DND-41 (cell line): ENCODE results near the gene PER1.

Experiments
- ATAC-seq: fragments of 200-7000 bp; cut with Tn5 transposase; 3 replicates; pipeline ENCODE4 v1.9.1; 2021; ENCODE audit warnings: low read depth; ENCODE audit not compliant: insufficient read depth
- DNase-seq: peaks from one replicate; pipeline ENCODE4 v3.0.0-alpha.2; 2020
- H2AFZ ChIP-seq: 2 replicates; pipeline ENCODE4 v1.6.0; 2012; ENCODE audit warnings: low read depth, low read length
- H3K27ac ChIP-seq: 2 replicates; pipeline ENCODE4 v1.5.1; 2012; ENCODE audit warnings: low read length, inconsistent platforms
- H3K27me3 ChIP-seq: fragments of 200-600 bp; sonication (generic); 2 replicates; pipeline ENCODE4 v1.6.0; 2012; ENCODE audit warnings: low read length, mild to moderate bottlenecking, inconsistent platforms; ENCODE audit not compliant: insufficient read depth, poor library complexity
- H3K36me3 ChIP-seq: 2 replicates; pipeline ENCODE4 v1.5.1; 2012; ENCODE audit warnings: low read length, inconsistent platforms; ENCODE audit not compliant: insufficient read depth
- H3K4me1 ChIP-seq: 2 replicates; pipeline ENCODE4 v1.5.1; 2012; ENCODE audit warnings: mild to moderate bottlenecking, low read length; ENCODE audit not compliant: insufficient read depth
- H3K4me2 ChIP-seq: 2 replicates; pipeline ENCODE4 v1.6.0; 2012; ENCODE audit warnings: mild to moderate bottlenecking, moderate library complexity, low read length, inconsistent platforms; ENCODE audit not compliant: insufficient read depth
- H3K4me3 ChIP-seq, 2 experiments: fragments of 200-600 bp in 1 of 2; shearing (Covaris generic) in 1 of 2; 2 replicates each; pipeline ENCODE4 v1.5.1; 2012 to 2016; ENCODE audit warnings: inconsistent platforms in 2 of 2, low read length in 2 of 2, mild to moderate bottlenecking in 2 of 2, low read depth in 1 of 2, moderate library complexity in 1 of 2
- H3K79me2 ChIP-seq: 2 replicates; pipeline ENCODE4 v1.6.0; 2012; ENCODE audit warnings: low read length, inconsistent platforms; ENCODE audit not compliant: insufficient read depth
- H3K9ac ChIP-seq: 2 replicates; pipeline ENCODE4 v1.6.0; 2012; ENCODE audit warnings: low read depth, mild to moderate bottlenecking, inconsistent platforms, low read length, moderate library complexity
- H3K9me3 ChIP-seq: 2 replicates; pipeline ENCODE4 v1.5.1; 2012; ENCODE audit warnings: low read length, moderate library complexity, mild to moderate bottlenecking, inconsistent platforms; ENCODE audit not compliant: insufficient read depth, severe bottlenecking
- H4K20me1 ChIP-seq: 2 replicates; pipeline ENCODE4 v1.6.0; 2012; ENCODE audit warnings: low read length; ENCODE audit not compliant: insufficient read depth
- CTCF ChIP-seq: IDR thresholded peaks from 2 replicates; pipeline ENCODE4 v1.5.1; 2012; ENCODE audit warnings: borderline replicate concordance, low read length, moderate library complexity, mild to moderate bottlenecking; ENCODE audit not compliant: poor library complexity, severe bottlenecking; ENCODE audit errors: extremely low read depth
- EZH2 ChIP-seq: IDR thresholded peaks from 3 replicates; pipeline ENCODE4 v1.6.1; 2012; ENCODE audit warnings: borderline replicate concordance, low read depth, mild to moderate bottlenecking, moderate library complexity, low read length, inconsistent platforms; ENCODE audit not compliant: severe bottlenecking

PER1 gene

GRCh38 chr17:8126491-8127066, 25.6 kb downstream of the PER1 start:
- no peaks in the 10 kb centered on the region for H3K36me3 ChIP-seq
- H3K9ac ChIP-seq = peak overlapping the region; percentile 56
- no peaks in the 10 kb centered on the region for H3K9me3 ChIP-seq
- peak overlapping the region; percentile 33 to 96; a peak in 3 of 4 replicates for H3K4me3 ChIP-seq
- peaks cover 30% of the 10 kb centered on the region; the same call in 1 of the 2 replicates for H4K20me1 ChIP-seq
- no peaks in the 10 kb centered on the region for H3K79me2 ChIP-seq
- peak; percentile 57 for DNase-seq
- TF ChIP-seq EZH2 = no peak
- no peak for TF ChIP-seq CTCF
- peak overlapping the region; percentile 78 for H2AFZ ChIP-seq
- H3K4me2 ChIP-seq = peak overlapping the region; percentile 91
- peaks cover 54% of the 10 kb centered on the region for H3K4me1 ChIP-seq
- H3K27me3 ChIP-seq = peaks cover 42% of the 10 kb centered on the region
- peak overlapping the region; percentile 58 for H3K27ac ChIP-seq
- peak; percentile 67 for ATAC-seq

GRCh38 chr17:8125947-8126490, 26.2 kb downstream of the PER1 start:
- peak overlapping the region; percentile 52 for H3K27ac ChIP-seq
- TF ChIP-seq EZH2 = no peak
- TF ChIP-seq CTCF = no peak
- peak overlapping the region; percentile 56 for H3K9ac ChIP-seq
- H3K4me1 ChIP-seq = peaks cover 59% of the 10 kb centered on the region
- peaks cover 48% of the 10 kb centered on the region for H3K27me3 ChIP-seq
- DNase-seq (no peak), ATAC-seq (peak; percentile 37)
- no peaks in the 10 kb centered on the region for H3K79me2 ChIP-seq
- no peaks in the 10 kb centered on the region for H3K36me3 ChIP-seq
- peak overlapping the region; percentile 78 for H2AFZ ChIP-seq
- H3K9me3 ChIP-seq = no peaks in the 10 kb centered on the region
- H4K20me1 ChIP-seq = peaks cover 30% of the 10 kb centered on the region; the same call in 1 of the 2 replicates
- peak overlapping the region; percentile 91 for H3K4me2 ChIP-seq
- H3K4me3 ChIP-seq = peak overlapping the region; percentile 33 to 96

GRCh38 chr17:8125154-8125946, 26.9 kb downstream of the PER1 start:
- Histone ChIP-seq H3K9me3 (no peaks in the 10 kb centered on the region), H3K79me2 (no peaks in the 10 kb centered on the region), H3K9ac (peak overlapping the region; percentile 56), H3K4me3 (peak overlapping the region; percentile 33 to 96), H2AFZ (peak overlapping the region; percentile 78), H3K27me3 (peaks cover 49% of the 10 kb centered on the region), H3K27ac (peak overlapping the region; percentile 52), H3K4me1 (peaks cover 66% of the 10 kb centered on the region), H3K36me3 (no peaks in the 10 kb centered on the region), H4K20me1 (peaks cover 30% of the 10 kb centered on the region; the same call in 1 of the 2 replicates), H3K4me2 (peak overlapping the region; percentile 91)
- peak; percentile 84 for DNase-seq
- TF ChIP-seq EZH2 (no peak), CTCF (no peak)
- ATAC-seq = peak; percentile 65
